Measurements from ENCODE around the gene TTF2. TPM values are rescaled to one million over a fixed set of nuclear protein-coding genes. Genes with fewer than 3 reads are reported as not detected.

Gene TTF2
- total and polyA plus RNA-seq, 5 experiments from 2014 or later = 10.8 to 31.0 (median 13.4) TPM

GRCh38 chr1:117049857-117050256 is 10.3 kb upstream of the TTF2 start:
- ATAC-seq (peak in 1 of 2 donors; percentile 7), DNase-seq (peak in 2 of 10 donors; percentile 16 to 29)
- Mint-ChIP-seq H3K27me3 (no peaks in the 10 kb centered on the region), H3K4me1 (peaks cover 34 to 72% (median 68%) of the 10 kb centered on the region in 4 donors), H3K27ac (peak overlapping the region; percentile 82 to 99 (median 95)), H3K9me3 (no peaks in the 10 kb centered on the region), H3K36me3 (no peaks in the 10 kb centered on the region), H3K4me3 (peak overlapping the region in 9 of 10 donors; percentile 40 to 79 (median 60))
- POLR2A ChIA-PET = interaction anchor here (0.7 to 2.1 kb wide), 4 partner anchors 10 to 465 kb away, joined by 3 to 11 read pairs (median 6); partner anchors contain the start of gene TTF2

- H3K9me3 Mint-ChIP-seq = no peaks in the 10 kb centered on the region
- no peaks in the 10 kb centered on the region for H3K27me3 Mint-ChIP-seq
- POLR2A ChIA-PET = interaction anchor here (1.0 to 1.7 kb wide), 4 partner anchors 55 to 297 kb away, joined by 3 to 10 read pairs (median 5); partner anchors contain the start of gene CD2
- no peaks in the 10 kb centered on the region for H3K36me3 Mint-ChIP-seq
- peaks cover 32 to 75% (median 66%) of the 10 kb centered on the region in 4 donors for H3K4me1 Mint-ChIP-seq
- DNase-seq (peak in 5 of 10 donors; percentile 3 to 37 (median 20)), ATAC-seq (peak in 1 of 2 donors; percentile 29)
- H3K27ac Mint-ChIP-seq = peak overlapping the region; percentile 82 to 99 (median 95)
- H3K4me3 Mint-ChIP-seq = peak overlapping the region; percentile 65 to 91 (median 84)
These were observed 8.7 kb upstream of the TTF2 start for GRCh38 chr1:117051224-117052064.

- POLR2A ChIA-PET = interaction anchor here (0.9 kb wide), 1 partner anchor 314 kb away, joined by 3 read pairs; no protein-coding TSS in a partner anchor
- peak overlapping the region in 3 of 10 donors; percentile 57 to 75 (median 63) for H3K27ac Mint-ChIP-seq
- no peaks in the 10 kb centered on the region for H3K27me3 Mint-ChIP-seq
- ATAC-seq (no peak), DNase-seq (no peak)
- no peak overlapping the region for H3K4me3 Mint-ChIP-seq
- H3K9me3 Mint-ChIP-seq = no peaks in the 10 kb centered on the region
- no peaks in the 10 kb centered on the region for H3K36me3 Mint-ChIP-seq
- peaks cover 21 to 57% (median 46%) of the 10 kb centered on the region in 4 donors for H3K4me1 Mint-ChIP-seq
These were observed 6.1 kb upstream of the TTF2 start for GRCh38 chr1:117054068-117054467.

- no peaks in the 10 kb centered on the region for H3K27me3 Mint-ChIP-seq
- no peak for ATAC-seq
- DNase-seq = no peak
- H3K4me1 Mint-ChIP-seq = peaks cover 9 to 44% (median 27%) of the 10 kb centered on the region in 4 donors
- H3K4me3 Mint-ChIP-seq = no peak overlapping the region
- H3K36me3 Mint-ChIP-seq = peaks cover 2 to 15% (median 14%) of the 10 kb centered on the region in 3 donors
- no peaks in the 10 kb centered on the region for H3K9me3 Mint-ChIP-seq
- POLR2A ChIA-PET = interaction anchor here (1.3 to 3.3 kb wide), 6 partner anchors 73 to 321 kb away, joined by 3 to 23 read pairs (median 12); no protein-coding TSS in a partner anchor
- no peak overlapping the region for H3K27ac Mint-ChIP-seq
These were observed 1.3 kb upstream of the TTF2 start for GRCh38 chr1:117058810-117059209.

- peak; percentile 50 to 87 (median 60) for DNase-seq
- H3K4me1 Mint-ChIP-seq = peaks cover 9 to 47% (median 28%) of the 10 kb centered on the region in 4 donors
- H3K27me3 Mint-ChIP-seq = no peaks in the 10 kb centered on the region
- no peaks in the 10 kb centered on the region for H3K9me3 Mint-ChIP-seq
- H3K27ac Mint-ChIP-seq = no peak overlapping the region
- ATAC-seq = peak; percentile 43 to 47
- H3K4me3 Mint-ChIP-seq = no peak overlapping the region
- H3K36me3 Mint-ChIP-seq = peaks cover 5 to 20% (median 16%) of the 10 kb centered on the region in 3 donors
- POLR2A ChIA-PET = interaction anchor here (0.7 to 3.3 kb wide), 13 partner anchors 11 to 486 kb away, joined by 3 to 23 read pairs (median 4); partner anchors contain the start of gene MAN1A2
These were observed 820 bp upstream of the TTF2 start for GRCh38 chr1:117059334-117059677.

- H3K27ac Mint-ChIP-seq = peak overlapping the region in 4 of 10 donors; percentile 19 to 86 (median 62)
- H3K9me3 Mint-ChIP-seq = no peaks in the 10 kb centered on the region
These were observed 553 bp downstream of the TTF2 start for GRCh38 chr1:117060441-117061317.

GRCh38 chr1:117061986-117062415 is 1.9 kb downstream of the TTF2 start:
- no peaks in the 10 kb centered on the region for H3K27me3 Mint-ChIP-seq
- H3K4me1 Mint-ChIP-seq = peaks cover 11 to 44% (median 25%) of the 10 kb centered on the region in 4 donors
- H3K9me3 Mint-ChIP-seq = no peaks in the 10 kb centered on the region
- POLR2A ChIA-PET = no interaction called here
- peak overlapping the region in 4 of 10 donors; percentile 23 to 54 (median 41) for H3K4me3 Mint-ChIP-seq
- ATAC-seq = no peak
- H3K27ac Mint-ChIP-seq = no peak overlapping the region
- H3K36me3 Mint-ChIP-seq = peaks cover 5 to 42% (median 26%) of the 10 kb centered on the region in 3 donors
- no peak for DNase-seq

More at GRCh38 chr1:117060441-117061317, 553 bp downstream of the TTF2 start:
- Mint-ChIP-seq H3K27me3 (no peaks in the 10 kb centered on the region), H3K4me1 (peaks cover 9 to 44% (median 25%) of the 10 kb centered on the region in 4 donors), H3K4me3 (no peak overlapping the region), H3K36me3 (peaks cover 5 to 32% (median 22%) of the 10 kb centered on the region in 3 donors)
- peak in 2 of 10 donors; percentile 14 to 25 for DNase-seq
- peak in 1 of 2 donors; percentile 10 for ATAC-seq
- POLR2A ChIA-PET = interaction anchor here (0.6 to 3.3 kb wide), 16 partner anchors 11 to 869 kb away, joined by 3 to 23 read pairs (median 6); partner anchors contain the start of genes CD2, GDAP2, MAN1A2 and WDR3

- ATAC-seq (no peak), DNase-seq (no peak)
- Mint-ChIP-seq H3K4me3 (no peak overlapping the region), H3K27me3 (no peaks in the 10 kb centered on the region), H3K27ac (peak overlapping the region in 1 of 10 donors; percentile 38), H3K9me3 (no peaks in the 10 kb centered on the region), H3K4me1 (peaks cover 9 to 31% (median 18%) of the 10 kb centered on the region in 4 donors), H3K36me3 (peaks cover 5 to 60% (median 26%) of the 10 kb centered on the region in 3 donors)
- POLR2A ChIA-PET = interaction anchor here (0.7 kb wide), 1 partner anchor 297 kb away, joined by 3 read pairs; no protein-coding TSS in a partner anchor
These were observed 6.2 kb downstream of the TTF2 start for GRCh38 chr1:117066367-117066766.

- DNase-seq (peak in 3 of 10 donors; percentile 10 to 37 (median 30)), ATAC-seq (peak; percentile 53 to 56)
- POLR2A ChIA-PET = no interaction called here
- Mint-ChIP-seq H3K4me1 (peaks cover 8 to 19% (median 12%) of the 10 kb centered on the region in 4 donors), H3K4me3 (no peak overlapping the region), H3K9me3 (no peaks in the 10 kb centered on the region), H3K27me3 (no peaks in the 10 kb centered on the region), H3K36me3 (peaks cover 5 to 57% (median 22%) of the 10 kb centered on the region in 3 donors), H3K27ac (no peak overlapping the region)
These were observed 7.6 kb downstream of the TTF2 start for GRCh38 chr1:117067533-117068370.

- DNase-seq = no peak
- no peaks in the 10 kb centered on the region for H3K9me3 Mint-ChIP-seq
- peaks cover 5 to 56% (median 14%) of the 10 kb centered on the region in 3 donors for H3K36me3 Mint-ChIP-seq
- ATAC-seq = no peak
- no peak overlapping the region for H3K4me3 Mint-ChIP-seq
- POLR2A ChIA-PET = no interaction called here
- no peaks in the 10 kb centered on the region for H3K27me3 Mint-ChIP-seq
- peaks cover 8 to 15% (median 12%) of the 10 kb centered on the region in 4 donors for H3K4me1 Mint-ChIP-seq
- no peak overlapping the region for H3K27ac Mint-ChIP-seq
These were observed 8.5 kb downstream of the TTF2 start for GRCh38 chr1:117068580-117068979.

- DNase-seq (no peak), ATAC-seq (no peak)
- Mint-ChIP-seq H3K36me3 (peaks cover 0 to 56% (median 10%) of the 10 kb centered on the region in 3 donors), H3K27me3 (no peaks in the 10 kb centered on the region), H3K4me3 (no peak overlapping the region), H3K9me3 (no peaks in the 10 kb centered on the region), H3K4me1 (peaks cover 4 to 11% (median 9%) of the 10 kb centered on the region in 4 donors), H3K27ac (peak overlapping the region in 1 of 10 donors; percentile 7)
- POLR2A ChIA-PET = interaction anchor here (0.6 kb wide), 1 partner anchor 320 kb away, joined by 3 read pairs; no protein-coding TSS in a partner anchor
These were observed 9.2 kb downstream of the TTF2 start for GRCh38 chr1:117069220-117069844.
